B cell (primary cell): Measurements from ENCODE around the gene BACE1-AS. TPM values are rescaled to one million over a fixed set of nuclear protein-coding genes. Genes with fewer than 3 reads are reported as not detected.

Source experiments
- ATAC-seq: fragments of 200-7000 bp; cut with Tn5 transposase; one replicate; pipeline ENCODE4 v1.10.0; 2021; ENCODE audit warnings: low read depth, mild to moderate bottlenecking, moderate number of reproducible peaks, moderate library complexity
- CTCF ChIA-PET: fragments of 350-600 bp; sonication (Branson Sonifier 250); formaldehyde crosslinking; loops from one replicate; lab custom pipeline; 2021; ENCODE audit warnings: antibody characterized with exemption, inconsistent platforms; lab: Charles Lee
- POLR2A ChIA-PET: fragments of 350-600 bp; sonication (Branson Sonifier 250); formaldehyde crosslinking; loops from one replicate; lab custom pipeline; 2021; ENCODE audit warnings: antibody characterized with exemption; lab: Charles Lee
- DNase-seq: peaks from one replicate; pipeline ENCODE4 v3.0.0; 2013
- H2AFZ ChIP-seq: 2 replicates; pipeline ENCODE4 v1.6.1; 2012; ENCODE audit warnings: mild to moderate bottlenecking, low read depth, low read length; ENCODE audit not compliant: insufficient read depth, poor library complexity, severe bottlenecking
- H3K27ac ChIP-seq, 2 donors: 1 replicate in 1 of 2; 2 replicates in 1 of 2; pipeline ENCODE4 v1.5.1; 2012 to 2013; ENCODE audit warnings: low read length in 2 of 2, mild to moderate bottlenecking in 2 of 2, moderate library complexity in 1 of 2
- H3K27me3 ChIP-seq, 4 experiments: fragments of 200-600 bp in 1 of 4; sonication (generic) in 1 of 4; replicated peaks in 1 of 4; 1 replicate in 2 of 4; 2 replicates in 2 of 4; pipeline versions ENCODE4 v1.6.1 to v1.7.0; 2013 to 2016; ENCODE audit warnings: low read length in 3 of 4, mild to moderate bottlenecking in 2 of 4, mixed read lengths in 1 of 4, moderate library complexity in 1 of 4; ENCODE audit not compliant: insufficient read depth in 4 of 4, control insufficient read depth in 3 of 4; ENCODE audit errors: control extremely low read depth in 1 of 4
- H3K36me3 ChIP-seq, 2 experiments: replicated peaks in 1 of 2; 1 replicate in 1 of 2; 2 replicates in 1 of 2; pipeline versions ENCODE4 v1.6.1 to v1.7.1; 2013; ENCODE audit warnings: low read length in 1 of 2; ENCODE audit not compliant: insufficient read depth in 2 of 2, control insufficient read depth in 1 of 2; ENCODE audit errors: control extremely low read depth in 1 of 2, extremely low read depth in 1 of 2
- H3K4me1 ChIP-seq, 2 donors: fragments of 200-600 bp in 1 of 2; sonication (generic) in 1 of 2; 1 replicate in 1 of 2; 2 replicates in 1 of 2; pipeline versions ENCODE4 v1.5.1 to v1.6.1; 2013 to 2017; ENCODE audit warnings: low read length in 2 of 2; ENCODE audit not compliant: control insufficient read depth in 2 of 2, insufficient read depth in 2 of 2
- H3K4me2 ChIP-seq: replicated peaks from 2 replicates; pipeline ENCODE3; 2012; ENCODE audit warnings: mild to moderate bottlenecking, low read depth, low read length; ENCODE audit not compliant: poor library complexity, severe bottlenecking
- H3K4me3 ChIP-seq, 5 experiments: fragments of 200-600 bp in 1 of 5; sonication (generic) in 1 of 5; 1 replicate in 3 of 5; 2 replicates in 2 of 5; pipeline versions ENCODE4 v1.5.1 to v1.7.0; 2011 to 2016; ENCODE audit warnings: low read length in 4 of 5, mild to moderate bottlenecking in 4 of 5, low read depth in 2 of 5, control low read depth in 1 of 5, moderate library complexity in 1 of 5; ENCODE audit not compliant: insufficient read depth in 1 of 5; ENCODE audit errors: control extremely low read depth in 1 of 5, extremely low read depth in 1 of 5
- H3K79me2 ChIP-seq: fragments of 200-600 bp; sonication (generic); one replicate; pipeline ENCODE4 v1.6.0; 2016; ENCODE audit warnings: low read length; ENCODE audit not compliant: control insufficient read depth, insufficient read depth
- H3K9ac ChIP-seq: fragments of 200-600 bp; sonication (generic); 2 replicates; pipeline ENCODE4 v1.6.1; 2017; ENCODE audit warnings: mild to moderate bottlenecking, low read length, moderate library complexity
- H3K9me3 ChIP-seq, 3 donors: one replicate each; pipeline versions ENCODE4 v1.6.1 to v1.7.1; 2013; ENCODE audit warnings: low read length in 2 of 3; ENCODE audit not compliant: control insufficient read depth in 2 of 3, insufficient read depth in 1 of 3; ENCODE audit errors: control extremely low read depth in 1 of 3
- H4K20me1 ChIP-seq: 2 replicates; pipeline ENCODE4 v1.6.0; 2012; ENCODE audit warnings: mild to moderate bottlenecking, low read length; ENCODE audit not compliant: insufficient read depth, control insufficient read depth, poor library complexity, severe bottlenecking
- H3K27ac Mint-ChIP-seq: one replicate; pipeline ENCODE4 v1.8.0; 2021; ENCODE audit warnings: mixed read lengths
- H3K27me3 Mint-ChIP-seq: one replicate; pipeline ENCODE4 v1.8.0; 2021; ENCODE audit warnings: mixed read lengths
- H3K4me1 Mint-ChIP-seq: one replicate; pipeline ENCODE4 v1.8.0; 2021; ENCODE audit warnings: mixed read lengths
- H3K4me3 Mint-ChIP-seq: one replicate; pipeline ENCODE4 v1.8.0; 2021; ENCODE audit warnings: mixed read lengths
- H3K9me3 Mint-ChIP-seq: one replicate; pipeline ENCODE4 v1.8.0; 2022; ENCODE audit warnings: mixed read lengths; ENCODE audit not compliant: insufficient read depth
- EZH2 ChIP-seq: IDR thresholded peaks from 2 replicates; pipeline ENCODE4 v1.6.1; 2012; ENCODE audit warnings: borderline replicate concordance, low read depth, mild to moderate bottlenecking, moderate library complexity, low read length; ENCODE audit not compliant: insufficient read depth, poor library complexity, severe bottlenecking
- WGBS: methylation state at CpG from one replicate; pipeline ENCODE4 v1.1.5; 2013; ENCODE audit warnings: missing lambda C conversion rate; ENCODE audit not compliant: insufficient coverage; 5-methylcytosine and 5-hydroxymethylcytosine counted together
- intact Hi-C: fragments of 100-400 bp; cut with micrococcal nuclease; formaldehyde crosslinking; loops from one replicate; pipeline ENCODE4 v1.10.0; 2022
- polyA plus RNA-seq: library from polyadenylated mRNA; depleted of rRNA; stranded (reverse); fragments of >200 nt; gene quantifications from 2 replicates; pipeline ENCODE4 v1.2.3, GENCODE V29; 2012
- total RNA-seq, 2 donors: library from RNA; stranded (reverse); fragments of 120-200 nt in 1 of 2; gene quantifications; 1 replicate in 1 of 2; 2 replicates in 1 of 2; pipeline versions ENCODE4 v1.2.3 to v1.2.4, GENCODE V29; 2013 to 2022
- TF ChIP-seq, protein P1 (sequence below): fragments of 200-600 bp; IDR thresholded peaks from one replicate; pipeline ENCODE4 v1.8.0; 2022; ENCODE audit warnings: antibody characterized with exemption, mild to moderate bottlenecking

BACE1-AS gene
- total and polyA plus RNA-seq, 2 donors (not counting 1 experiment from before 2014, with no cell fraction given) = 3.5 to 11.2 TPM

DNA sequence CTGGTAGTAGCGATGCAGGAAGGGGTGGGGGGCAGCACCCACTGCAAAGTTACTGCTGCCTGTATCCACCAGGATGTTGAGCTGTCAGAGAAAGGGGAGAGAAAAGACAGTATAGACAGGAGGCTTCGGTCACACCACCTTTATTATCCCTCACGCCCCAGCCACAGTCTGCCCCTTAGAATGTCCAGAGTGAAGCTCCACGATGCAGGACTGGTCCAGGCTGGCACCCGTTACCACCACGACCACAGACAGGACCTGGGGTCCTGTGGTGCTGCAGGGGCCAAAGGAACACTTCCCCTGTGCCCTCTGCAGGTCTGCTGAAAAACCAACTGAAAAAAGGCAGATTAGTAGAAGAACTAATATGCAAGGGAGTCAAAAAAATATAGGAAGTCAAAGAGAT, 5.7 kb downstream of the BACE1-AS start:
- intact Hi-C loops = no loop called here
- CTCF ChIA-PET = no interaction called here
- TF ChIP-seq, protein P1, sequence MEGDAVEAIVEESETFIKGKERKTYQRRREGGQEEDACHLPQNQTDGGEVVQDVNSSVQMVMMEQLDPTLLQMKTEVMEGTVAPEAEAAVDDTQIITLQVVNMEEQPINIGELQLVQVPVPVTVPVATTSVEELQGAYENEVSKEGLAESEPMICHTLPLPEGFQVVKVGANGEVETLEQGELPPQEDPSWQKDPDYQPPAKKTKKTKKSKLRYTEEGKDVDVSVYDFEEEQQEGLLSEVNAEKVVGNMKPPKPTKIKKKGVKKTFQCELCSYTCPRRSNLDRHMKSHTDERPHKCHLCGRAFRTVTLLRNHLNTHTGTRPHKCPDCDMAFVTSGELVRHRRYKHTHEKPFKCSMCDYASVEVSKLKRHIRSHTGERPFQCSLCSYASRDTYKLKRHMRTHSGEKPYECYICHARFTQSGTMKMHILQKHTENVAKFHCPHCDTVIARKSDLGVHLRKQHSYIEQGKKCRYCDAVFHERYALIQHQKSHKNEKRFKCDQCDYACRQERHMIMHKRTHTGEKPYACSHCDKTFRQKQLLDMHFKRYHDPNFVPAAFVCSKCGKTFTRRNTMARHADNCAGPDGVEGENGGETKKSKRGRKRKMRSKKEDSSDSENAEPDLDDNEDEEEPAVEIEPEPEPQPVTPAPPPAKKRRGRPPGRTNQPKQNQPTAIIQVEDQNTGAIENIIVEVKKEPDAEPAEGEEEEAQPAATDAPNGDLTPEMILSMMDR = no peak
- no peak for TF ChIP-seq EZH2

DNA sequence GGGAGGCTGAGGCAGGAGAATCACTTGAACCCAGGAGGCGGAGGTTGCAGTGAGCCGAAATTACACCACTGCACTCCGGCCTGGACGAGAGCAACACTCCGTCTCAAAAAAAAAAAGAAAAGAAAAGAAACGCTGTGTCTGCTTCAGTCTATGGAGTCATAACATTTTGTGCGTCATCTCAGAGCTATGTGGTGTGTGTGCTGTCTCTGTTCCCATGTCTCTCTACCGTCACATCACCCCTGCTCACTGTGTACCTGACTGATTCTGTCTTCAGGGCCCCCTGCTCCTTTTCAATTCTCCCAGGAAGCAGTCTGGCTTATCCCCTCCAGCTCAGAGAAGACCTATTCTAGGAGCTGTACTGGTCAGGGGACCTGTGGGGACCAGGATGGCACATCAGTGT, 7.0 kb downstream of the BACE1-AS start:
- no peak overlapping the region for H3K4me3 Mint-ChIP-seq
- ChIA-PET POLR2A (no interaction called here), CTCF (interaction anchor here (0.7 kb wide), 1 partner anchor 14 kb away, joined by 4 read pairs; no protein-coding TSS in a partner anchor)
- Histone ChIP-seq H3K4me2 (no peak overlapping the region), H3K9ac (no peak overlapping the region), H2AFZ (no peak overlapping the region), H3K4me1 (no peaks in the 10 kb centered on the region), H3K36me3 (no peaks in the 10 kb centered on the region), H3K9me3 (no peaks in the 10 kb centered on the region), H4K20me1 (no peaks in the 10 kb centered on the region), H3K27me3 (no peaks in the 10 kb centered on the region), H3K27ac (no peak overlapping the region), H3K79me2 (no peaks in the 10 kb centered on the region), H3K4me3 (no peak overlapping the region)
- H3K27ac Mint-ChIP-seq = no peak overlapping the region
- intact Hi-C loops = no loop called here
- no peaks in the 10 kb centered on the region for H3K9me3 Mint-ChIP-seq
- ATAC-seq (no peak), DNase-seq (no peak)
- TF ChIP-seq, protein P1 = no peak
- no peak for TF ChIP-seq EZH2
- peaks cover 3% of the 10 kb centered on the region for H3K27me3 Mint-ChIP-seq
- 96% methylated on average over 6 of the region's 8 CpGs for WGBS
- H3K4me1 Mint-ChIP-seq = no peaks in the 10 kb centered on the region

More for the DNA sequence above, 5.7 kb downstream of the BACE1-AS start:
- no peaks in the 10 kb centered on the region for H4K20me1 ChIP-seq
- no peak for ATAC-seq
- POLR2A ChIA-PET = no interaction called here
- no peak overlapping the region for H2AFZ ChIP-seq
- H3K4me1 ChIP-seq = no peaks in the 10 kb centered on the region
- no peak overlapping the region for H3K9ac ChIP-seq
- DNase-seq = no peak
- no peak overlapping the region for H3K4me2 ChIP-seq
- H3K79me2 ChIP-seq = no peaks in the 10 kb centered on the region
- H3K27ac Mint-ChIP-seq = no peak overlapping the region
- H3K27ac ChIP-seq = no peak overlapping the region
- no peak overlapping the region for H3K4me3 ChIP-seq
- H3K9me3 Mint-ChIP-seq = no peaks in the 10 kb centered on the region
- no peaks in the 10 kb centered on the region for H3K9me3 ChIP-seq
- H3K4me3 Mint-ChIP-seq = no peak overlapping the region
- WGBS = 93% methylated on average over 4 of the region's 6 CpGs
- H3K27me3 ChIP-seq = no peaks in the 10 kb centered on the region
- H3K4me1 Mint-ChIP-seq = no peaks in the 10 kb centered on the region
- H3K27me3 Mint-ChIP-seq = peaks cover 3% of the 10 kb centered on the region
- no peaks in the 10 kb centered on the region for H3K36me3 ChIP-seq
